Measurements from ENCODE around the gene ITGB8.

GRCh38 chr7:20431146-20431545, 100.4 kb downstream of the ITGB8 start:
- no peak for TF ChIP-seq JUND (IDR thresholded peaks at IDR 0.05)
- TF ChIP-seq CTCF (IDR thresholded peaks at IDR 0.05 in 2 of 3, conservative IDR thresholded peaks at IDR 0.05 in 1 of 3; ENCODE audit: borderline replicate concordance in 1 of 3, insufficient read depth in 1 of 3, low read depth in 2 of 3, low read length in 2 of 3), result no peak
- no peak for TF ChIP-seq EZH2 (IDR thresholded peaks at IDR 0.05)
- TF ChIP-seq CEBPB (IDR thresholded peaks at IDR 0.05; ENCODE audit: low read depth), result no peak
- TF ChIP-seq, protein P1, sequence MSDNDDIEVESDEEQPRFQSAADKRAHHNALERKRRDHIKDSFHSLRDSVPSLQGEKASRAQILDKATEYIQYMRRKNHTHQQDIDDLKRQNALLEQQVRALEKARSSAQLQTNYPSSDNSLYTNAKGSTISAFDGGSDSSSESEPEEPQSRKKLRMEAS (IDR thresholded peaks at IDR 0.05), result no peak
- no peak for TF ChIP-seq POLR2AphosphoS5 (IDR thresholded peaks at IDR 0.05; ENCODE audit: low read depth, low read length)
- no peak for TF ChIP-seq POLR2A (IDR thresholded peaks at IDR 0.05; ENCODE audit: borderline replicate concordance, extremely low read depth, insufficient read depth, insufficient read length)
- no peak for TF ChIP-seq SRF (IDR thresholded peaks at IDR 0.05; ENCODE audit: low read depth)
- TF ChIP-seq SIN3A (IDR thresholded peaks at IDR 0.05; ENCODE audit: low read depth), result no peak
- TF ChIP-seq ATF3 (IDR thresholded peaks at IDR 0.05), result no peak
